GM18507 (cell line): ENCODE results near the gene CMTM2.
"Not testable (repeated sequence)": the region's sequence is repeated elsewhere in the genome, so short reads cannot be mapped to it uniquely, and the experiment has no call there.

Experiments used
- DNase-seq: peaks from one replicate; pipeline ENCODE4 v3.0.0; 2011; ENCODE audit warnings: low read depth; ENCODE audit not compliant: insufficient read length; ENCODE audit errors: extremely low spot score
- FAIRE-seq: peaks from 2 replicates; lab custom pipeline; 2011; peaks lifted over from hg19 to GRCh38; lab: Jason Lieb, UNC

CMTM2 gene

GRCh38 chr16:66580605-66581209 lies 1.4 kb downstream of the CMTM2 start:
- FAIRE-seq (no peak), DNase-seq (no peak)

GRCh38 chr16:66581246-66581952 lies 2.1 kb downstream of the CMTM2 start:
- FAIRE-seq (no peak), DNase-seq (no peak)

GRCh38 chr16:66585481-66586239 lies 6.4 kb downstream of the CMTM2 start:
- no peak for DNase-seq
- no peak for FAIRE-seq

- DNase-seq, result no peak
- FAIRE-seq, result no peak
Measured at GRCh38 chr16:66587881-66588600, 8.8 kb downstream of the CMTM2 start.

- DNase-seq (peak; percentile 44), FAIRE-seq (no peak)
Measured at GRCh38 chr16:66588981-66589713, 9.9 kb downstream of the CMTM2 start.

GRCh38 chr16:66590322-66590721 lies 11.1 kb downstream of the CMTM2 start:
- FAIRE-seq (peak; percentile 80), DNase-seq (no peak)

GRCh38 chr16:66591018-66591417 lies 11.8 kb downstream of the CMTM2 start:
- DNase-seq, result no peak
- FAIRE-seq, result no peak

- no peak for FAIRE-seq
- no peak for DNase-seq
Measured at GRCh38 chr16:66592241-66592640, 13.0 kb downstream of the CMTM2 start.

GRCh38 chr16:66592814-66593213 lies 13.6 kb downstream of the CMTM2 start:
- no peak for DNase-seq
- no peak for FAIRE-seq

- FAIRE-seq (no peak), DNase-seq (no peak)
Measured at GRCh38 chr16:66594739-66595138, 15.5 kb downstream of the CMTM2 start.

- FAIRE-seq, DNase-seq: not testable (repeated sequence)
Measured at GRCh38 chr16:66596559-66596958, 17.3 kb downstream of the CMTM2 start.

GRCh38 chr16:66596986-66597848 lies 18.0 kb downstream of the CMTM2 start:
- DNase-seq (no peak), FAIRE-seq (no peak)

- FAIRE-seq, result no peak
- DNase-seq, result no peak
Measured at GRCh38 chr16:66598111-66598510, 18.8 kb downstream of the CMTM2 start.

- DNase-seq (no peak), FAIRE-seq (no peak)
Measured at GRCh38 chr16:66599726-66600125, 20.5 kb downstream of the CMTM2 start.

GRCh38 chr16:66600477-66600876 lies 21.2 kb downstream of the CMTM2 start:
- DNase-seq (no peak), FAIRE-seq (no peak)

- no peak for FAIRE-seq
- no peak for DNase-seq
Measured at GRCh38 chr16:66601471-66601870, 22.2 kb downstream of the CMTM2 start.

- peak; percentile 73 for FAIRE-seq
Measured at GRCh38 chr16:66603537-66604375, 24.5 kb downstream of the CMTM2 start.

More at GRCh38 chr16:66603537-66604375, 24.5 kb downstream of the CMTM2 start:
- DNase-seq, result no peak
